Measurements from ENCODE around the gene GSK3B.

- TF ChIP-seq, protein P1, sequence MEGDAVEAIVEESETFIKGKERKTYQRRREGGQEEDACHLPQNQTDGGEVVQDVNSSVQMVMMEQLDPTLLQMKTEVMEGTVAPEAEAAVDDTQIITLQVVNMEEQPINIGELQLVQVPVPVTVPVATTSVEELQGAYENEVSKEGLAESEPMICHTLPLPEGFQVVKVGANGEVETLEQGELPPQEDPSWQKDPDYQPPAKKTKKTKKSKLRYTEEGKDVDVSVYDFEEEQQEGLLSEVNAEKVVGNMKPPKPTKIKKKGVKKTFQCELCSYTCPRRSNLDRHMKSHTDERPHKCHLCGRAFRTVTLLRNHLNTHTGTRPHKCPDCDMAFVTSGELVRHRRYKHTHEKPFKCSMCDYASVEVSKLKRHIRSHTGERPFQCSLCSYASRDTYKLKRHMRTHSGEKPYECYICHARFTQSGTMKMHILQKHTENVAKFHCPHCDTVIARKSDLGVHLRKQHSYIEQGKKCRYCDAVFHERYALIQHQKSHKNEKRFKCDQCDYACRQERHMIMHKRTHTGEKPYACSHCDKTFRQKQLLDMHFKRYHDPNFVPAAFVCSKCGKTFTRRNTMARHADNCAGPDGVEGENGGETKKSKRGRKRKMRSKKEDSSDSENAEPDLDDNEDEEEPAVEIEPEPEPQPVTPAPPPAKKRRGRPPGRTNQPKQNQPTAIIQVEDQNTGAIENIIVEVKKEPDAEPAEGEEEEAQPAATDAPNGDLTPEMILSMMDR (IDR thresholded peaks at IDR 0.05) = no peak
- TF ChIP-seq EZH2 (IDR thresholded peaks at IDR 0.05) (no peak), EZH2phosphoT487 (IDR thresholded peaks at IDR 0.05) (no peak)
Observed at GRCh38 chr3:120040813-120041377, 53.4 kb downstream of the GSK3B start.

All from neural progenitor cell (in vitro differentiated cells).